IMR-90 (cell line): Measurements from ENCODE around the gene KY. TPM values are rescaled to one million over a fixed set of nuclear protein-coding genes. Genes with fewer than 3 reads are reported as not detected.

Source experiments
- ATAC-seq: fragments of 200-7000 bp; cut with Tn5 transposase; 2 replicates; pipeline ENCODE4 v1.9.1; 2020; ENCODE audit warnings: low read depth, mild to moderate bottlenecking, moderate library complexity
- BruUV-seq: library from RNA; stranded (reverse); fragments of 400-500 nt; replicated peaks from 2 replicates; lab custom pipeline; 2021; lab: Mats Ljungman, UMichigan
- CTCF ChIA-PET: fragments of 300-600 bp; formaldehyde crosslinking; extraction: SDS; loops from one replicate; lab custom pipeline; 2021; ENCODE audit warnings: antibody characterized with exemption; lab: Yijun Ruan, JAX
- POLR2A ChIA-PET: fragments of 300-600 bp; sonication (Branson Sonifier 250); formaldehyde crosslinking; loops from one replicate; lab custom pipeline; 2022; ENCODE audit warnings: antibody characterized with exemption; ENCODE audit not compliant: unreplicated experiment; lab: Charles Lee
- DNase-seq: peaks from one replicate; pipeline ENCODE4 v3.0.0; 2013
- H2AFZ ChIP-seq: replicated peaks from 2 replicates; pipeline ENCODE3; 2013; ENCODE audit warnings: low read length, mild to moderate bottlenecking; ENCODE audit not compliant: poor library complexity
- H2AK5ac ChIP-seq: 2 replicates; pipeline ENCODE4 v1.6.1; 2013; ENCODE audit warnings: low read depth, low read length, inconsistent platforms
- H2AK9ac ChIP-seq: replicated peaks from 2 replicates; pipeline ENCODE3; 2013; ENCODE audit warnings: mild to moderate bottlenecking, low read depth, low read length, moderate library complexity; ENCODE audit not compliant: poor library complexity
- H2BK120ac ChIP-seq: 2 replicates; pipeline ENCODE4 v1.6.1; 2013; ENCODE audit warnings: low read depth, low read length, inconsistent platforms
- H2BK15ac ChIP-seq: 3 replicates; pipeline ENCODE4 v1.6.1; 2013; ENCODE audit warnings: low read depth, low read length, inconsistent platforms
- H2BK20ac ChIP-seq: 2 replicates; pipeline ENCODE4 v1.6.1; 2013; ENCODE audit warnings: low read depth, mild to moderate bottlenecking, inconsistent platforms, low read length, moderate library complexity
- H2BK5ac ChIP-seq: 2 replicates; pipeline ENCODE4 v1.6.1; 2013; ENCODE audit warnings: mild to moderate bottlenecking, low read depth, low read length, inconsistent platforms; ENCODE audit not compliant: poor library complexity, severe bottlenecking
- H3K14ac ChIP-seq: replicated peaks from 2 replicates; pipeline ENCODE4 v1.6.1; 2013; ENCODE audit warnings: low read depth, low read length, inconsistent platforms
- H3K18ac ChIP-seq: 2 replicates; pipeline ENCODE4 v1.6.1; 2013; ENCODE audit warnings: low read depth, low read length, control low read depth
- H3K23ac ChIP-seq: 2 replicates; pipeline ENCODE4 v1.6.1; 2013; ENCODE audit warnings: low read depth, low read length, inconsistent platforms
- H3K27ac ChIP-seq: 2 replicates; pipeline ENCODE4 v1.5.1; 2013; ENCODE audit warnings: mild to moderate bottlenecking, control low read depth, low read length; ENCODE audit not compliant: insufficient read depth
- H3K27me3 ChIP-seq: 2 replicates; pipeline ENCODE4 v1.6.1; 2013; ENCODE audit warnings: low read length; ENCODE audit not compliant: control insufficient read depth, insufficient read depth
- H3K36me3 ChIP-seq: 2 replicates; pipeline ENCODE4 v1.6.1; 2013; ENCODE audit warnings: low read length, mixed read lengths; ENCODE audit not compliant: control insufficient read depth, insufficient read depth
- H3K4ac ChIP-seq: 2 replicates; pipeline ENCODE4 v1.6.1; 2013; ENCODE audit warnings: low read depth, low read length, inconsistent platforms
- H3K4me1 ChIP-seq: 2 replicates; pipeline ENCODE4 v1.6.1; 2013; ENCODE audit warnings: low read length, mixed read lengths; ENCODE audit not compliant: control insufficient read depth, insufficient read depth
- H3K4me2 ChIP-seq: 2 replicates; pipeline ENCODE4 v1.6.1; 2013; ENCODE audit warnings: low read depth, mild to moderate bottlenecking, control low read depth, low read length, moderate library complexity
- H3K4me3 ChIP-seq: 2 replicates; pipeline ENCODE4 v1.5.1; 2013; ENCODE audit warnings: low read depth, mild to moderate bottlenecking, control low read depth, low read length, moderate library complexity; ENCODE audit not compliant: insufficient read depth
- H3K56ac ChIP-seq: 2 replicates; pipeline ENCODE4 v1.6.1; 2013; ENCODE audit warnings: low read length, inconsistent platforms; ENCODE audit not compliant: insufficient read depth; ENCODE audit errors: extremely low read depth
- H3K79me1 ChIP-seq, 2 experiments: 2 replicates each; pipeline ENCODE4 v1.6.1; 2013; ENCODE audit warnings: low read length in 2 of 2, inconsistent platforms in 1 of 2, low read depth in 1 of 2
- H3K9ac ChIP-seq: 2 replicates; pipeline ENCODE4 v1.6.1; 2013; ENCODE audit warnings: low read depth, low read length, control low read depth
- H3K9me1 ChIP-seq: 2 replicates; pipeline ENCODE4 v1.6.1; 2013; ENCODE audit warnings: low read length, inconsistent platforms; ENCODE audit not compliant: insufficient read depth
- H3K9me3 ChIP-seq: 2 replicates; pipeline ENCODE4 v1.6.1; 2013; ENCODE audit warnings: low read length; ENCODE audit not compliant: control insufficient read depth, insufficient read depth
- H4K20me1 ChIP-seq: 2 replicates; pipeline ENCODE4 v1.6.1; 2013; ENCODE audit warnings: low read length, inconsistent platforms; ENCODE audit not compliant: insufficient read depth
- H4K5ac ChIP-seq: 2 replicates; pipeline ENCODE4 v1.6.1; 2013; ENCODE audit warnings: mild to moderate bottlenecking, low read depth, low read length, control low read depth
- H4K8ac ChIP-seq, 2 experiments: 2 replicates each; pipeline ENCODE4 v1.6.1; 2013; ENCODE audit warnings: low read depth in 2 of 2, low read length in 2 of 2, control low read depth in 1 of 2, inconsistent platforms in 1 of 2
- H4K91ac ChIP-seq: 2 replicates; pipeline ENCODE4 v1.6.1; 2013; ENCODE audit warnings: low read depth, low read length, inconsistent platforms; ENCODE audit not compliant: insufficient read depth
- BHLHE40 ChIP-seq: fragments of 150-350 bp; IDR thresholded peaks from 2 replicates; pipeline ENCODE4 v1.6.1; 2016; ENCODE audit warnings: mild to moderate bottlenecking, low read depth, low read length
- CEBPB ChIP-seq: IDR thresholded peaks from 2 replicates; pipeline ENCODE4 v1.6.1; 2012; ENCODE audit warnings: low read depth, low read length, improper control_type of control experiment
- CHD1 ChIP-seq: IDR thresholded peaks from 2 replicates; pipeline ENCODE4 v1.6.1; 2012; ENCODE audit warnings: low read depth, low read length, improper control_type of control experiment
- CTCF ChIP-seq: conservative IDR thresholded peaks from 2 replicates; pipeline ENCODE4 v1.5.1; 2012; ENCODE audit warnings: mild to moderate bottlenecking, low read depth, low read length, improper control_type of control experiment
- ELK1 ChIP-seq: fragments of 150-350 bp; IDR thresholded peaks from 2 replicates; pipeline ENCODE4 v1.6.1; 2016; ENCODE audit warnings: low read depth, mild to moderate bottlenecking, low read length, moderate library complexity, borderline replicate concordance
- MAFK ChIP-seq: IDR thresholded peaks from 2 replicates; pipeline ENCODE4 v1.6.1; 2012; ENCODE audit warnings: low read depth, low read length, improper control_type of control experiment
- MAZ ChIP-seq: IDR thresholded peaks from 2 replicates; pipeline ENCODE4 v1.6.1; 2012; ENCODE audit warnings: low read depth, mild to moderate bottlenecking, low read length, improper control_type of control experiment, moderate library complexity, borderline replicate concordance
- MXI1 ChIP-seq: IDR thresholded peaks from 2 replicates; pipeline ENCODE4 v1.6.1; 2012; ENCODE audit warnings: low read depth, mild to moderate bottlenecking, low read length, moderate library complexity, borderline replicate concordance
- NFE2L2 ChIP-seq: fragments of 150-350 bp; IDR thresholded peaks from 2 replicates; pipeline ENCODE4 v1.6.1; 2016; ENCODE audit warnings: low read depth, mild to moderate bottlenecking, low read length
- POLR2A ChIP-seq: IDR thresholded peaks from 2 replicates; pipeline ENCODE4 v1.6.1; 2012; ENCODE audit warnings: mild to moderate bottlenecking, low read depth, low read length
- RAD21 ChIP-seq: IDR thresholded peaks from 2 replicates; pipeline ENCODE4 v1.6.1; 2012; ENCODE audit warnings: low read length, improper control_type of control experiment
- RCOR1 ChIP-seq: IDR thresholded peaks from 2 replicates; pipeline ENCODE4 v1.6.1; 2012; ENCODE audit warnings: mild to moderate bottlenecking, low read length, improper control_type of control experiment; ENCODE audit not compliant: insufficient replicate concordance
- RFX5 ChIP-seq: IDR thresholded peaks from 2 replicates; pipeline ENCODE4 v1.8.0; 2012; ENCODE audit warnings: low read depth, mild to moderate bottlenecking, low read length, moderate library complexity
- SMC3 ChIP-seq: fragments of 150-350 bp; IDR thresholded peaks from 2 replicates; pipeline ENCODE4 v1.6.1; 2016; ENCODE audit warnings: low read depth, mild to moderate bottlenecking, antibody characterized with exemption, low read length, moderate library complexity
- USF2 ChIP-seq: fragments of 150-350 bp; IDR thresholded peaks from 2 replicates; pipeline ENCODE4 v1.6.1; 2017; ENCODE audit warnings: mild to moderate bottlenecking, antibody characterized with exemption, low read length, low read depth
- WGBS, 2 experiments: methylation state at CpG; one replicate each; pipeline versions ENCODE4 v1.1.5 to v1.1.7; 2013; ENCODE audit warnings: missing lambda C conversion rate in 2 of 2; ENCODE audit not compliant: insufficient read length in 1 of 2; ENCODE audit errors: extremely low coverage in 2 of 2; 5-methylcytosine and 5-hydroxymethylcytosine counted together
- dilution Hi-C: fragments of 300-500 bp; cut with HindIII; formaldehyde crosslinking; loops from one replicate; pipeline ENCODE4 v1.14.3; 2018; ENCODE audit warnings: low sequenced_read_pairs; ENCODE audit not compliant: unreplicated experiment
- in situ Hi-C: fragments of 300-500 bp; cut with MboI; formaldehyde crosslinking; loops from 3 replicates; pipeline ENCODE4 v1.14.3; 2019; ENCODE audit warnings: low sequenced_read_pairs, inconsistent platforms, mixed read lengths
- intact Hi-C: fragments of 100-400 bp; cut with micrococcal nuclease; formaldehyde crosslinking; loops from 2 replicates; pipeline ENCODE4 v1.10.0; 2022
- polyA plus RNA-seq, 3 experiments: library from polyadenylated mRNA; depleted of rRNA; stranded (reverse); fragments of >200 nt; gene quantifications; 2 replicates each; pipeline ENCODE4 v1.2.3, GENCODE V29; 2012; ENCODE audit warnings: low replicate concordance in 1 of 3
- total RNA-seq: library from RNA; depleted of rRNA; stranded (reverse); fragments of >200 nt; gene quantifications from 2 replicates; pipeline ENCODE4 v1.2.3, GENCODE V29; 2012

KY gene
- total and polyA plus RNA-seq, 2 of the 4 experiments (the other 2 are of a cell fraction), result under 0.01 to 0.09 TPM

GRCh38 chr3:134617608-134618477 is 33.0 kb downstream of the KY start:
- Histone ChIP-seq H2AK5ac (no peak overlapping the region), H2BK15ac (no peak overlapping the region), H3K36me3 (no peaks in the 10 kb centered on the region), H2BK20ac (no peak overlapping the region), H3K27me3 (peaks cover 17% of the 10 kb centered on the region), H2BK5ac (no peak overlapping the region), H4K8ac (no peak overlapping the region), H3K9me3 (no peaks in the 10 kb centered on the region), H3K9me1 (no peaks in the 10 kb centered on the region; the same call in 1 of the 2 replicates), H3K4me2 (no peak overlapping the region), H4K91ac (no peak overlapping the region), H4K5ac (no peak overlapping the region), H3K18ac (no peak overlapping the region), H3K23ac (no peak overlapping the region), H4K20me1 (no peaks in the 10 kb centered on the region), H3K4ac (no peak overlapping the region), H3K4me1 (peaks cover 2% of the 10 kb centered on the region; the same call in 1 of the 2 replicates), H2BK120ac (no peak overlapping the region), H3K79me1 (no peaks in the 10 kb centered on the region), H3K27ac (no peak overlapping the region), H3K4me3 (no peak overlapping the region), H3K14ac (no peak overlapping the region), H2AFZ (no peak overlapping the region), H3K56ac (no peak overlapping the region), H3K9ac (no peak overlapping the region), H2AK9ac (no peak overlapping the region)
- ChIA-PET POLR2A (no interaction called here), CTCF (no interaction called here)
- BruUV-seq, result no TSS peak
- intact Hi-C loops, result no loop called here
- dilution Hi-C loops, result no loop called here
- 60% methylated on average over 2 of the region's 7 CpGs; no CpG with 5 or more reads in 1 of the 2 experiments for WGBS, 2 experiments
- no peak for DNase-seq
- in situ Hi-C loops, result no loop called here
- no peak for ATAC-seq
- TF ChIP-seq USF2 (no peak), RAD21 (no peak), POLR2A (no peak), RFX5 (no peak), MXI1 (no peak), CEBPB (no peak), CTCF (no peak), SMC3 (no peak), NFE2L2 (no peak), MAFK (no peak), BHLHE40 (no peak), MAZ (no peak), CHD1 (no peak), ELK1 (no peak), RCOR1 (no peak)
